GM10248 (cell line): ENCODE measurements around the gene GOLGA8B.

Source experiments
- CTCF ChIA-PET: fragments of 300-600 bp; sonication (Branson Sonifier 250); formaldehyde crosslinking; extraction: SDS; loops from one replicate; lab custom pipeline; 2021; ENCODE audit warnings: antibody characterized with exemption; lab: Yijun Ruan, JAX
- POLR2A ChIA-PET: fragments of 350-650 bp; sonication (Branson Sonifier 250); formaldehyde crosslinking; extraction: SDS; loops from one replicate; lab custom pipeline; 2020; ENCODE audit warnings: antibody characterized with exemption; lab: Yijun Ruan, JAX
- DNase-seq: peaks from one replicate; pipeline ENCODE4 v3.0.0; 2012; ENCODE audit errors: extremely low spot score
- TF ChIP-seq, protein P1 (sequence below): IDR thresholded peaks from 2 replicates; pipeline ENCODE4 v1.5.1; 2012; ENCODE audit warnings: mild to moderate bottlenecking, low read depth; ENCODE audit errors: extremely low read depth, missing control alignments, control extremely low read depth

Gene GOLGA8B

DNA sequence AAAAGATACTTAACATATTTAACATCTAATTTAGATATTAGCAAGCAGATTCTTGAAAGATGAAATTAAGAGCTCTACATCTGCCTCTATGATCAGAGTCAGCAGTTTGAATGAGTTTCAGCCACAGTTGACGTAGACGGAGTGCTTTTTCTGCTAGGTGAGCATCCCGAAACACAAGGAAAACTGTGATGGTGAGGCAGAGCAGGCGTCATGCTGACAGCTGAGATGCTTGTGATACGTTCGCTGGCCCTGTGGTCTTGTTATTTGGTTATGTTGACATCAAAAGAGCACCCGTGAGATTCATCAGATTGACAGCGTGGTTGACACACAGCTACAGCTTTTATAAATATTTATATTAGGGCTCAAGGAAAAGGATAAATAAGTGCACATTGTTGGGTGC lies 19.6 kb upstream of the GOLGA8B start:
- TF ChIP-seq, protein P1, sequence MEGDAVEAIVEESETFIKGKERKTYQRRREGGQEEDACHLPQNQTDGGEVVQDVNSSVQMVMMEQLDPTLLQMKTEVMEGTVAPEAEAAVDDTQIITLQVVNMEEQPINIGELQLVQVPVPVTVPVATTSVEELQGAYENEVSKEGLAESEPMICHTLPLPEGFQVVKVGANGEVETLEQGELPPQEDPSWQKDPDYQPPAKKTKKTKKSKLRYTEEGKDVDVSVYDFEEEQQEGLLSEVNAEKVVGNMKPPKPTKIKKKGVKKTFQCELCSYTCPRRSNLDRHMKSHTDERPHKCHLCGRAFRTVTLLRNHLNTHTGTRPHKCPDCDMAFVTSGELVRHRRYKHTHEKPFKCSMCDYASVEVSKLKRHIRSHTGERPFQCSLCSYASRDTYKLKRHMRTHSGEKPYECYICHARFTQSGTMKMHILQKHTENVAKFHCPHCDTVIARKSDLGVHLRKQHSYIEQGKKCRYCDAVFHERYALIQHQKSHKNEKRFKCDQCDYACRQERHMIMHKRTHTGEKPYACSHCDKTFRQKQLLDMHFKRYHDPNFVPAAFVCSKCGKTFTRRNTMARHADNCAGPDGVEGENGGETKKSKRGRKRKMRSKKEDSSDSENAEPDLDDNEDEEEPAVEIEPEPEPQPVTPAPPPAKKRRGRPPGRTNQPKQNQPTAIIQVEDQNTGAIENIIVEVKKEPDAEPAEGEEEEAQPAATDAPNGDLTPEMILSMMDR = no peak
- no peak for DNase-seq
- ChIA-PET POLR2A (no interaction called here), CTCF (interaction anchor here (1.1 kb wide), 1 partner anchor 16 kb away, joined by 6 read pairs; no protein-coding TSS in a partner anchor)

DNA sequence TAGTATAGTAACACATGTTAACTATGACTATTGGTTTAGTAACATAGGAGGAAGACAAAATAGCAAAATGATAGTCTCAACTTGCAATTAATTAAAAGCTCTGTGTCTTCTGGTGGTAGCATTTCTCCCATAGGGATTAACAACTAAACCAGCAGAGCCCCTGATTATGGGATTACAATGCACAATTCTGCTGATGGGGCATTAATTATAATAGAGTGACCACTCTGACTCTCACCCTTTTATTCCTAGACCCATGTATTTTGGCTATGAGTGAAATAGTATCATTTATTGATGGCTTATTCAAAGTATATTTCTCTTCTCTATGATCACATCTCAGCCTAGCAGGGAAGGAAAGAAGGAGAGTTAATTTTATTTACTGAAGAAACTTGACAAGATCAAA lies 17.5 kb upstream of the GOLGA8B start:
- TF ChIP-seq, protein P1 = no peak
- ChIA-PET POLR2A (no interaction called here), CTCF (no interaction called here)
- no peak for DNase-seq

DNA sequence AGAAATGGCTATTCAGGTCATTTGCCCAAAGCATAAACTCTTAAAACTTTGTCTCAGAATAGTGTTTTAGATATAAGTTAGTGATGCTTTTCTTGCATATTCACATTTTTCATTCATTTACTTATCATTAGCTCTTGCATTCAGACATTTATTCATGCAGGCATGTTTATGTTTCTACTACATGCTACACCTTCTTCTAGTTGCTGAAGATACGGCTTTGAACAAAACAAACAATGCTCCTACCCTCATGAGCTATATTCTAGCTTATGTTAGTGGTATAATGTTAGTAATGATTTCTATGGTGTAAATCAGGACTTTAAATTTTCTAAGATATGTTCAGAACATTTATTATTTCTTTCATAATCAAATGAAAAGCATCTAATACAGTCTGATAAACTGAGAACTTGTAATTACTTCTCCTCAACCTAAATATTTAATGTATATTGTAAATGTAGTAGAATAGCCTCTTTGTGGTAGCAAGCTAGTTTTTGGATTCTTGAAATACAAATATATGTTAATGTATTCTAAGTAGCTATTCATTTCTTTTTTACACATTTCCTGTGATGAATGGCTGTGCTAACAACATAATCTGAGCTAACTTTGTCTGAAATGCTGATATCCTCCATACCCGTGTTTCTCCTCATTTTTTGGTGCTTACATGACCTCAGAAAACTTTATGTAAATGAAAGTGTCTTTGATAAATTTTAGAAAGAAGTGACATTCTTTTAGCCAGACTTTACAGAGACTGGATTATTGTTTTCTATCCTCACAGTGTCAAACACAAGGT lies 15.5 kb upstream of the GOLGA8B start:
- DNase-seq = no peak
- CTCF ChIA-PET = interaction anchor here (1.4 kb wide), 1 partner anchor 11 kb away, joined by 3 read pairs; no protein-coding TSS in a partner anchor
- POLR2A ChIA-PET = no interaction called here
- TF ChIP-seq, protein P1 = no peak

DNA sequence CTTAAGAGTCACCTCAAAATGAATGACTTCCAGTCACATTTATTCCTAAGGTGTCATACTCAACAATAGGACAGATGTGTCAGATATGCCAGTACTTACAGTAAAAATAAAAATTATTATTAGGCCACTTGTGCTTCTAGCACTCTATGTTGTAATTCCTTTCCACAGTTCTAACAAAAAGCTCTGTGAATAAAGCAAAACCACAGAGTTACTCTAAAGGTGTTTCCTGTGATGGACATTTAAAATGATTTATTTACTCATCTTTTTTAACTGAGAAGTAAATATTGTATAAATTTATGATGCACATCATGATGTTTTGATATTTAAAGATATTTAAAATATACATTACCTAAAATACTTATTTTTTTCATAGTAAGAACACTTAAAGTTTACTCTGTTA lies 13.9 kb upstream of the GOLGA8B start:
- DNase-seq = no peak
- ChIA-PET CTCF (no interaction called here), POLR2A (no interaction called here)
- TF ChIP-seq, protein P1 = no peak

DNA sequence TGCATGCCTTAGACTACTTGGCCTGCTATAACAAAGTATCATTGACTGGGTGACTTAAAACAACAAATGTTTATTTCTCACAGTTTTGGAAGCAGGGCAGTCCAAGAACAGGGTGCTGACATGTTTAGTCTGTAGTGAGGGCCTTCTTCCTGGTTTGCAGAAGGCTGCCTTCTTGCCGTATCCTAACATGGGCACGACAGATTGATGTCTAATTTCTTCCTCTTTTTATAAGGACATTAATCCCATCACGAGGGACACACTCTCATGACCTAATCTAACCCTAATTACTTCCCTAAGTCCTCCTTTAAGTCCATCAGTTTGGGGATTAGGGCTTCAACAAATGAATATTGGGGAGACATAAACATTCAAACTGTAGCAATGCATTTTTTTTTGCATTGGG lies 10.9 kb upstream of the GOLGA8B start:
- no peak for DNase-seq
- ChIA-PET CTCF (no interaction called here), POLR2A (no interaction called here)

DNA sequence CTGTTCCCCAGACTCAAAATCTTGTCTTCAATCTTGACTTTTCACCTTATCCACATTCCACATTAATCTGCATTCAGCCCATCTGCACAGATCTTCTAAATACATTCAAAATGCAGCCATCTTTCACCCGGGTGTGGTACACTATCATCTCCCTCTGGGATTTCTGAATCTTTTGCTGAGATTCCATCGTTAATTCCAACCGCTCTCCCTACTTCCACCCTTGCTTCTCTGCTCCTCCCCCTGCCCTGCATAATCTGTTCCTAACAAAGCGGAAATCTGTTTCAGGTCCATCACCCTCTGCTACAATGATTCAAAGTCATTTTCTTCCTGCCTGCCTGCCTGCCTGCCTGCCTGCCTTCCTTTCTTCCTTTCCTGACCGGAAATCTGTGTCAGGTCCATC lies 7.9 kb upstream of the GOLGA8B start:
- CTCF ChIA-PET = no interaction called here
- TF ChIP-seq, protein P1 = no peak
- POLR2A ChIA-PET = no interaction called here
- DNase-seq = no peak

More for the DNA sequence above, 10.9 kb upstream of the GOLGA8B start:
- TF ChIP-seq, protein P1 = no peak
